NCI-H146 treated with DMSO at 0.1 percent for 48 hours (cell line): ENCODE measurements around the gene VAMP8.
"Not testable (repeated sequence)": the region's sequence is repeated elsewhere in the genome, so short reads cannot be mapped to it uniquely, and the experiment has no call there.

Experiments
- DNase-seq: peaks from one replicate; lab custom pipeline; 2025; ENCODE audit not compliant: unreplicated experiment; lab: John Stamatoyannopoulos, UW

Gene VAMP8

GRCh38 chr2:85615413-85615728, 38.0 kb downstream of the VAMP8 start:
- no peak for DNase-seq

GRCh38 chr2:85617723-85618122, 40.3 kb downstream of the VAMP8 start:
- not testable (repeated sequence) for DNase-seq

GRCh38 chr2:85619617-85620016, 42.2 kb downstream of the VAMP8 start:
- no peak for DNase-seq

- DNase-seq = no peak
Measured at GRCh38 chr2:85621338-85621737, 44.0 kb downstream of the VAMP8 start.

GRCh38 chr2:85623991-85624390, 46.6 kb downstream of the VAMP8 start:
- DNase-seq = no peak

GRCh38 chr2:85628658-85629057, 51.3 kb downstream of the VAMP8 start:
- no peak for DNase-seq

- DNase-seq = no peak
Measured at GRCh38 chr2:85631316-85631715, 53.9 kb downstream of the VAMP8 start.
